Activated CD4-positive, alpha-beta memory T cell treated with anti-CD3 and anti-CD28 coated beads, Interleukin-2, amount 10 ng/mL, durations not matched to agents 7 days and 5 days (primary cell): ENCODE data around the gene NKD1. TPM values are rescaled to one million over a fixed set of nuclear protein-coding genes. Genes with fewer than 3 reads are reported as not detected.
"Not testable (repeated sequence)": the region's sequence is repeated elsewhere in the genome, so short reads cannot be mapped to it uniquely, and the experiment has no call there.

Source experiments
- CTCF ChIA-PET: fragments of 350-600 bp; sonication (Branson Sonifier 250); formaldehyde crosslinking; loops from one replicate; lab custom pipeline; 2021; ENCODE audit warnings: antibody characterized with exemption, inconsistent platforms; lab: Charles Lee
- POLR2A ChIA-PET: fragments of 350-600 bp; sonication (Branson Sonifier 250); formaldehyde crosslinking; loops from one replicate; lab custom pipeline; 2021; ENCODE audit warnings: antibody characterized with exemption; lab: Charles Lee
- DNase-seq: peaks from one replicate; pipeline ENCODE4 v3.0.0-alpha.2; 2020
- H3K27ac Mint-ChIP-seq: one replicate; pipeline ENCODE4 v1.8.0; 2021; ENCODE audit warnings: mild to moderate bottlenecking, mixed read lengths
- H3K27me3 Mint-ChIP-seq: one replicate; pipeline ENCODE4 v1.8.0; 2021; ENCODE audit warnings: mixed read lengths
- H3K36me3 Mint-ChIP-seq: one replicate; pipeline ENCODE4 v1.8.0; 2021; ENCODE audit warnings: low read depth, mixed read lengths
- H3K4me1 Mint-ChIP-seq: one replicate; pipeline ENCODE4 v1.8.0; 2021; ENCODE audit warnings: mixed read lengths
- H3K4me3 Mint-ChIP-seq: one replicate; pipeline ENCODE4 v1.8.0; 2021; ENCODE audit warnings: mild to moderate bottlenecking, mixed read lengths
- H3K9me3 Mint-ChIP-seq: one replicate; pipeline ENCODE4 v1.8.0; 2021; ENCODE audit warnings: mixed read lengths
- total RNA-seq, 2 experiments: library from RNA; stranded (reverse); gene quantifications; one replicate each; pipeline ENCODE4 v1.2.3, GENCODE V29; 2021

The NKD1 gene
- total RNA-seq, 2 experiments from 2014 or later: 0.95 to 1.9 TPM

DNA sequence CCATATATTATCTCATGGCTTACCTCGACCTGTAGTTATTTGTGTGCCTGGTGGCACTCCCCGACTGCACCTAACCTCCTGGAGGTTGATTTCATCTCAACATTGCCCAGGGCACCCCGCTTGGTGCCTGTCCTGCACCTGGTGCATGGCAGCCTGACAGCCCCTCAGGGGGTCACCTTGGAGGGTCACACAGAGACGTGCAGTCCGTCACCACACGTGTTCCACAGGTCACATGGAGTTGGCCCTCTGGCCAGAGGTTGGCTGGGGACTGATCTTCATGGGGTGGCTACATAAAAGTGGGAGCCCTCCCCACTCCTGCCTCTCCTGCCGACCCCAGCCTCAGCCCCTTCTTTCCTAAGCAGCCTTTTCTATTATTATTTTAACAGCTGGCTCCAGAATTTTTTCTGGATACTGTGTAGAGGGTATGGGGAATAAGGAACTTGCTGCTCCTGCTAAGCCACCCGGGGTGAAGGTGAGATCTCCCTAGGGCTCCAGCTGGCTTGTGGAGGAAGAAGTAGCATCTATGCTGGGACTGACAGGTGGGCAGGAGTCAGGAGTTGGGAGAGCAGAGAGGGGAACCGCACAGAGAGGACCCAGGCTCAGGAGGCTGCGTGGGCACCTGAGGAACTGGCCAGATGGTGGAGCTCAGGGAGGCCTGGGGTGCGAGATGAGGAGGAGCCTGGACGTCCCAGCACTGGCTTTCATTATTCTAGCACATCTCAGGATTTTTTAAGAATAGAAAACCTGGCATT lies 12.5 kb upstream of the NKD1 start:
- H3K4me1 Mint-ChIP-seq: no peaks in the 10 kb centered on the region
- no peak for DNase-seq
- H3K4me3 Mint-ChIP-seq: no peak overlapping the region
- no peak overlapping the region for H3K27ac Mint-ChIP-seq
- H3K9me3 Mint-ChIP-seq: no peaks in the 10 kb centered on the region
- no peaks in the 10 kb centered on the region for H3K36me3 Mint-ChIP-seq
- POLR2A ChIA-PET: no interaction called here
- CTCF ChIA-PET: no interaction called here
- H3K27me3 Mint-ChIP-seq: peaks cover 7% of the 10 kb centered on the region

DNA sequence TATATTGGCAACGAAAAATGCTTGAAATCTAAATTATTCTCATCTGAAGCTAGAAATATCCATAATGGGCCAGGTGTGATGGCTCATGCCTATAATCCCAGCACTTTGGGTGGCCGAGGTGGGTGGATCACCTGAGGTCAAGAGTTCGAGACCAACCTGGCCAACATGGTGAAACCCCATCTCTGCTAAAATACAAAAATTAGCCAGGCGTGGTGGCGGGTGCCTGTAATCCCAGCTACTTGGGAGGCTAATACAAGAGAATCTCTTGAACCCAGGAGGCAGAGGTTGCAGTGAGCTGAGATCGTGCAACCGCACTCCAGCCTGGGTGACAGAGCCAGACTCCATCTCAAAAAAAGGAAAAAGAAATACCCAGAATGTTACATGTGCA lies 11.9 kb upstream of the NKD1 start:
- CTCF ChIA-PET, H3K36me3 Mint-ChIP-seq, H3K4me1 Mint-ChIP-seq, H3K27ac Mint-ChIP-seq, H3K9me3 Mint-ChIP-seq, H3K4me3 Mint-ChIP-seq, POLR2A ChIA-PET, H3K27me3 Mint-ChIP-seq, DNase-seq: not testable (repeated sequence)

DNA sequence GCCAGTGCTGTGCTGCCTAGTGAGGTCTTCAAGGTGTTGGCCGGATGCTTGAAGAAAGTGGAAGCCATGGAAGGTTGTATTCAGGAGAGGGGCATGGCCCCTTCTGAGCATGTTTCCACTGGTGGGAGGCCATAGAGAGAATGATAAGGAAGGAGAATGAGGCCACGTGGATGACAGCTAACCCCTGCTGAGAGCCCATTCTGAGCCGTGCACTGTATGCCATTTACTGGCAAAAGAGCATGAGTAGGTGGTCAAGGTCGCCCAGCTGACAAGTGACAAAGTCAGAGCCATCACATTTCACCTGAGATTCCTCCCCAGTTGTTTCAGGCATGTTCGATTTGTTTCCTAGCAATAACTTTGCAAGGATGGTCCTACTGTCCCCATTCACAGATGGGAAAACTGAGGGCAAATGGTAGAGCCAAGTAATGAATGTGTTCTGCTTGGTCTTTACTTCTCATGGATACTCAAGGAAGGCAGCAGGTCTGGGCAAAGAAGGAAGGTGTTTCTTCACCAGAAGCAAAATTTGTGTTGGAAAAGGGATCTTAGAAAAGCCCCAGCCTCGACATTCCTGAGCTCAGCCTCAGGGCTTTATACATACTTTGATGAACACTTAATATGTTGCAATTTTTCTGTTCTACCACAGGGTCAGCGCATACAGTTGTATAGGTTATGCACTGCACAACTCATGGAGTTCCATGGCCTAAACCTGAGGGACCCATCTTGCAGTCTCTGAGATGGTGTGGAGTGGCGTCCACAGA lies 10.5 kb upstream of the NKD1 start:
- Mint-ChIP-seq H3K9me3 (no peaks in the 10 kb centered on the region), H3K36me3 (no peaks in the 10 kb centered on the region), H3K4me1 (no peaks in the 10 kb centered on the region), H3K27me3 (peaks cover 8% of the 10 kb centered on the region), H3K27ac (no peak overlapping the region), H3K4me3 (no peak overlapping the region)
- DNase-seq: no peak
- POLR2A ChIA-PET: no interaction called here
- CTCF ChIA-PET: interaction anchor here (1.0 kb wide), 1 partner anchor 269 kb away, joined by 3 read pairs; no protein-coding TSS in a partner anchor

DNA sequence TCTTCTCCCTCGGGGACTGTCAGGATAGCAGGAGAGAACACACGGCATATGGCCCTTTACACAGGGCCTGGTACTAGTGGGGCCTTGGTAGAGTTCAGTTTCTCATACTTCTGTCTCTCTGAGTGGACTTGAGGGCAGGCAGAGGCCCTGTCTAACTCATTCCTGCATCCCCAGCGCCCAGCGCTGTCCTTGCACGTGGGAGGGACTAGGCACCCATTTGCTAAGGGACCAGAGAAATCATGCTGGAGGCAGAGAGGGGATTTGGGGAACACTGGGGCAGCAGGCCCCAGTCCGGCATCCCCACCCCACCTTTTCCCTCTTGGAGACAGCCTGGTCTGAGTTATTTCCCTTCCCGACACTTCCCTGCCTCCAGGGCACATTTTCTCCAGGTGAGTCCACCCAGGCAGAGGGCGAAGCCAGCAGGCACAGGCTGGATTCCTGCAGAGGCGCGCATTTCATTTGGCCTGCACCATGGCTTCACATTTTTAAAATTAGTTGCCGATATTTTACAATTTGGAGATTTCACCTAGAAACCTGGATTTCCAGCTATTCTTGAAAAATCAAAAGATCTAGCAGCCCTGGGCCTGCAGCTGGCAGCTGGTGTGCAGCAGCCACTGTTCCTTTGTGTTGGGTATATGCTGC lies 9.7 kb upstream of the NKD1 start:
- CTCF ChIA-PET: no interaction called here
- POLR2A ChIA-PET: no interaction called here
- Mint-ChIP-seq H3K4me1 (no peaks in the 10 kb centered on the region), H3K27ac (no peak overlapping the region), H3K4me3 (no peak overlapping the region), H3K27me3 (peaks cover 15% of the 10 kb centered on the region), H3K9me3 (peaks cover 7% of the 10 kb centered on the region), H3K36me3 (no peaks in the 10 kb centered on the region)
- no peak for DNase-seq

DNA sequence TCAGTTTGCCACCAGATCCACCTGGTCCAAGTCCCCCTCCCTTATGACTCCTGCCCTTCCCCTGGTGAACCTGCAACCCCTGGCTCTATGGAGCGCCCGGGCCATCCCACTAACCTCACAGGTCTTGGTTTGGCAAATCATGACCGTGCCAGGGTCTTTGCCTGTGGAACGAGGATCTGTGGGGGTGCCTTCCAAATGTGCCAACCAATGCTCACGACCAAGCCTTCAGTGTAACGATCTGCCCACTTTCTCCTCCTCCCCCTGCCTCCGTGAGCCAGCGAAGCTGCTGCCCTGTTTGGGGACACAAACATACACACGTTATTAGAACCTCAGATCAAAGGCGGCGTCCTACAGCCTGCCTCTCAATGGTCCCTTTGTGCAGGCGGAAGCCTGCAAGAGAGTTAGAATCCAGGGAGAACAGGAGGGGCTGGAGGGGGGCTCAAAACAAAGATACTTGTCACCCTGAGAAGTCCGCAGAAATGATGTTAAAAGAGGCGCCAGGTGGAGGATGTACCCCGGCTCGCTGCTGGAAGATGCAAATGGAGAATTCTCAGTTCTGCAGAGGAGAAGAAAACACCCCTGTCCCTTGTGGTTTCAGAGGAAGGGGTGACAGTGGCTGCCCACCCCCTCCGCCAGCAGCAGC lies 9.0 kb upstream of the NKD1 start:
- no peaks in the 10 kb centered on the region for H3K4me1 Mint-ChIP-seq
- ChIA-PET CTCF (no interaction called here), POLR2A (no interaction called here)
- H3K36me3 Mint-ChIP-seq: peaks cover 5% of the 10 kb centered on the region
- no peak overlapping the region for H3K4me3 Mint-ChIP-seq
- peaks cover 20% of the 10 kb centered on the region for H3K27me3 Mint-ChIP-seq
- H3K27ac Mint-ChIP-seq: no peak overlapping the region
- no peak for DNase-seq
- peaks cover 11% of the 10 kb centered on the region for H3K9me3 Mint-ChIP-seq

DNA sequence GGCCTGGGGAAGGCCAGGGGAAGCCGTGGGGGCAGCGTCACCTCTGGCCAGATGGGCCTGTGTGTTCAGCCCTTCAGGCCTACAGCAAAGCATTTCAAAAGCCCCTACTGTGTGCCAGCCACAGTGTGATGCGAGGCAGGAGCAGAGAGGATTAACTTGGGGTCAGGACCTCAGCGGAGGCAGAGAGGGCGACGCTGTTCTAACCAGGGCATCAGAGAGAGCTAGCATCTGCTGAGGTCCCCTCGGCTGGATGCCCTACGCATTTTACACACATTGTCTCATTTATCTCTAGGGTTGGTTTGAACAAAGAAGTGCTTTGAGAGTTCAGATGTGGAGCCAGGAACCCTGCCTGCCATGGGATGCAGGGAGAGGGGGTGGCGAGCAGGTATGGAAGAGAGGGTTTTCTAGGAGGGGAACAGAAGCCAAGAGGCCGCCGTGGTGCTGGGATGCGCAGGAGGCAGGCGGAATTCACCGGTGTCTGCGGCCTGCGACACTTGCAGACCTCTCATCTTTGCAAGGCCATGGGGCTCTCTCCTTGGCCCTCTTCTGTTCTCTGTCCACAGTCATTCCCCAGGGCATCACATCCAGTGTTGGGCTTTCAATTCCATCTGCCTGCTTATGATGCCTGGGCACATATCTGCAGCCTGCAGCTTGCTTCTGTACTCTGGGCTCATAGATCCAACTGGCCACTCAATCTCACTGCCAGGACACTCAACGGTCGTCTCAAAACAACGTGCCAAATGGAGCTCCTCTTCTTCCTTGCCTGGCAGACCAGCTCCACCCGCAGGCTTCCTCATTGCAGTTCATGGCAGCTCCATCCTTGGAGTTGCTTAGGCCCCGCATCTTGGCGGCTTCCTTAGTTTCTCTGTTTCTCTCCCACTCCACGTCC lies 8.1 kb upstream of the NKD1 start:
- no peak for DNase-seq
- Mint-ChIP-seq H3K9me3 (peaks cover 11% of the 10 kb centered on the region), H3K4me1 (no peaks in the 10 kb centered on the region), H3K4me3 (no peak overlapping the region), H3K36me3 (peaks cover 9% of the 10 kb centered on the region), H3K27me3 (peaks cover 28% of the 10 kb centered on the region), H3K27ac (no peak overlapping the region)
- CTCF ChIA-PET: no interaction called here
- POLR2A ChIA-PET: no interaction called here

DNA sequence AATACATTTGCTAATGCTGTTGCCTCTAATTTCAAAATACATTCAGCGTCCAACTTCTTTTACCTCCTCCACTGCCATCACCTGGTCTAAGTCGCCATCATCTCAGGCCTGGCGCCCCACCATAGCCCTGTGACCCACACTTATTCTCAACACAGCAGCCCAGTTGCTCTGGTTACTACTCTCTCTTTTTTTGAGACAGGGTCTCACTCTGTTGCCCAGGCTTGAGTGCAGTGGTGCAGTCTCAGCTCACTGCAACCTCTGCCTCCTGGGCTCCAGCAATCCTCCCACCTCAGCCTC lies 7.5 kb upstream of the NKD1 start:
- POLR2A ChIA-PET: no interaction called here
- peaks cover 11% of the 10 kb centered on the region for H3K9me3 Mint-ChIP-seq
- no peak overlapping the region for H3K27ac Mint-ChIP-seq
- no peaks in the 10 kb centered on the region for H3K4me1 Mint-ChIP-seq
- H3K27me3 Mint-ChIP-seq: peaks cover 33% of the 10 kb centered on the region
- CTCF ChIA-PET: no interaction called here
- no peak overlapping the region for H3K4me3 Mint-ChIP-seq
- DNase-seq: no peak
- H3K36me3 Mint-ChIP-seq: peaks cover 9% of the 10 kb centered on the region

DNA sequence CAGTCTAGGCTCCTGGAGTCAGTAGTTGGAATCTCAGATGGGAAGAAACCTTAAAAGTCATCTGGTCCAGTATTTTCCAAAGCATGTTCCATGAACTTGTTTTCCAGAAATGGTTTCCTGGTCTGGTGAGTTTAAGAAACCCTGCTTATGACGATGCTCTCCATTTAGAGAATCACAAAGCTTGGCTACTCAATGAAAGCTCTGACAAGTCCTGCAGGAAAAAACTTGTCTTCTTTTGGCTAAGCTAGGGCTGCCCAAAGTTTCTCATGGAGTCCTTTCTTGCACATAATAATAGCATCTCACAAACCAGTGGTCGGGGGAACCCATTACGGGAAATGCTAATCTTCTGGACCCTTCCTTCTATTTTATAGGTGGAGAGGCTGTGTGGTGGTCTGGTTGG lies 5.5 kb upstream of the NKD1 start:
- Mint-ChIP-seq H3K4me1 (peaks cover 7% of the 10 kb centered on the region), H3K27me3 (peaks cover 41% of the 10 kb centered on the region), H3K9me3 (peaks cover 11% of the 10 kb centered on the region), H3K27ac (no peak overlapping the region), H3K36me3 (peaks cover 9% of the 10 kb centered on the region), H3K4me3 (no peak overlapping the region)
- ChIA-PET POLR2A (no interaction called here), CTCF (no interaction called here)
- DNase-seq: no peak

DNA sequence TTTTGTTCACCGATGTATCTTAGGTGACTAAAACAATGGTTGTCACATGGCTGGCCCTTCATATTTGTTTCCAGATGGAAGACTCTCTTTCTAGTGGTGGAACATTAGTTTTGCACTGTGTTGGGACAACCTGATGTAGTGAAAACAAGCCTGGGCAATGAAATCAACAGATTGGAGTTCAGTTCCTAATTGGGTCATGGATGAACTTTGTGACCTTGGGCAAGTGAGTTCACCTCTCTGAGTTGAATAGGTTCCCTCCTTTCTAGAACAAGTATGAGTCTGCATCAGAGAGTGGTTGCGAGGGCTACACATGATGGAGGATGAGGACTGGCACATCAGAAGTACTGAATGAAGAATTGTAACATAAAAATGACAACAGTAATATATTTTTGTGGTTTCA lies 2.1 kb upstream of the NKD1 start:
- H3K4me1 Mint-ChIP-seq: peaks cover 9% of the 10 kb centered on the region
- no peak for DNase-seq
- peaks cover 11% of the 10 kb centered on the region for H3K9me3 Mint-ChIP-seq
- ChIA-PET CTCF (no interaction called here), POLR2A (no interaction called here)
- H3K27me3 Mint-ChIP-seq: peaks cover 57% of the 10 kb centered on the region
- H3K27ac Mint-ChIP-seq: no peak overlapping the region
- peaks cover 9% of the 10 kb centered on the region for H3K36me3 Mint-ChIP-seq
- no peak overlapping the region for H3K4me3 Mint-ChIP-seq

DNA sequence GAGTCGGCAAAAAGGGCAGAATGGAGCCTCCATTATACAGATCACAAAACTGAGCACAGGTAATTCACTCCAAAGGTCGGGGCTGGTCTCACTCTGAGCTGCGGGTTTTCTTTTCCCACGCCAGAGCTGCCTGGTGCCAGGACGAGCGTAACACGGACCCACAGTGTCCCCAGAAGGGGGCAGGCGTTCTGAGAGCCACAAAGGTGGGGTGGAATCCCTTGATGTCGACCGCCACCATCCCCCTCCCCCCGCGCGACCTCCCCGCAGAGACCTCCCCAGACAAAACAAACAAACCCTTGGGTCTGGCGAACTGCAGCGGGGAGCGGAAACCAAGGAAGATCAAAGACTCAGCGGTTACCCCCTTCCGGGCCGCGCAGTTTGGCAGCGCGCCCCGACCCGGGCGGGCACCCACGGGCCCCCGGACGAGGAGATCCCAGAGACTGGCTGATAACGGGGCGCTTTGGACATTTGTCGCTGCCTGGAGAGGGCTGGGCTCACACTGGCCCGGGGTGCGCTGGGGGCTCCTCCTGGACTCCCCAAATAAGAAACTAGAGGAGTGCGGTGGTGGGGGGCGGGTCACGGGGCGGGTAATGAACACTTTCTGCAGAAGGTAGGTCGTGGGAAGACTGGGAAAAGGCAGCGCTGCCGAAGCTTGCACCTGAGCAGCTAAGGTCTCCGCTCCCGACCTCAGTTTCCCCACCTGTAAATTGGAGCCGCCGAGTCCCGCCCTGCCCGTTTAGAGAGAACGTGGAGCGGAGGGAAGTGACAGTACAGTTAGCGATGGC lies 664 bp upstream of the NKD1 start:
- peaks cover 9% of the 10 kb centered on the region for H3K36me3 Mint-ChIP-seq
- H3K9me3 Mint-ChIP-seq: peaks cover 11% of the 10 kb centered on the region
- ChIA-PET CTCF (interaction anchor here (1.2 to 1.6 kb wide), 3 partner anchors 118 to 259 kb away, joined by 4 to 9 read pairs (median 7); no protein-coding TSS in a partner anchor), POLR2A (interaction anchor here (1.7 kb wide), 1 partner anchor 198 kb away, joined by 7 read pairs; no protein-coding TSS in a partner anchor)
- H3K27ac Mint-ChIP-seq: peak overlapping the region; percentile 48
- DNase-seq: peak; percentile 74
- peaks cover 9% of the 10 kb centered on the region for H3K4me1 Mint-ChIP-seq
- peaks cover 55% of the 10 kb centered on the region for H3K27me3 Mint-ChIP-seq
- H3K4me3 Mint-ChIP-seq: peak overlapping the region; percentile 80

DNA sequence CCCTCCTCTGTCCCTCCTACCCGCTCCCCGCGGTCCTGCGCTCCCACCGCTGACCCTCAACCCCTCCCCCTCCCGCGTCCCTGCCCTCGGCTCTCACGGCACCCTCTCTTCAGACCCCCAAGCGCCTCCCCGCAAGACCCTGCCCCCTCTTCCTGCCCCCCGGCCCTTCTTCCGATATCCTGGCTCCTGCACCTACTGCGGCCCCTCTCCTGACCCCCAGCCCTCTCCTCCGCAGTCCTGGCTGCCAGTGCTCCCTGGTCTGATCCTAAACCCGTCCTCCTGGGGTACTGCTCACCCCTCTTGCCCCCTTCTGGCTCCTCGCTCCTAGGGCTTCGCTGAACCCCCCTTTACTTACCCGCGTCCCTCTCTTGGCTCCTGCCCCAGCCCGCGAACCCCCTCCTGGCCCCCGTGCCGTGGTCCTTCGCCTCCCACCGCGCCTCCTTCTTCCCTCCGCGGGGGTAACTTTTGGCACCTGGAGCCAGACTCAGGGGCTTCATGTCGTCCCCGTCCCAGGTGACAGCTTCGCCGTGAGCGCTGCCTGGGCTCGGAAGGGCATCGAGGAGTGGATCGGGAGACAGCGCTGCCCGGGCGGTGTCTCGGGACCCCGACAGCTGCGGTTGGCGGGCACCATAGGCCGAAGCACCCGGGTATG lies 839 bp downstream of the NKD1 start:
- H3K4me3 Mint-ChIP-seq: peak overlapping the region; percentile 63
- POLR2A ChIA-PET: no interaction called here
- H3K4me1 Mint-ChIP-seq: peaks cover 9% of the 10 kb centered on the region
- no peak for DNase-seq
- peaks cover 5% of the 10 kb centered on the region for H3K36me3 Mint-ChIP-seq
- no peak overlapping the region for H3K27ac Mint-ChIP-seq
- CTCF ChIA-PET: no interaction called here
- peaks cover under 1% of the 10 kb centered on the region for H3K9me3 Mint-ChIP-seq
- H3K27me3 Mint-ChIP-seq: peaks cover 42% of the 10 kb centered on the region
